CD4-positive, alpha-beta T cell treated with Interleukin-6 for 4 hours (primary cell): ENCODE results near the gene BEND6.
"Not testable (repeated sequence)": the region's sequence is repeated elsewhere in the genome, so short reads cannot be mapped to it uniquely, and the experiment has no call there.

Experiments used
- DNase-seq: peaks from one replicate; pipeline ENCODE4 v3.0.0-alpha.2; 2020; ENCODE audit warnings: mixed read lengths

BEND6 gene

DNA sequence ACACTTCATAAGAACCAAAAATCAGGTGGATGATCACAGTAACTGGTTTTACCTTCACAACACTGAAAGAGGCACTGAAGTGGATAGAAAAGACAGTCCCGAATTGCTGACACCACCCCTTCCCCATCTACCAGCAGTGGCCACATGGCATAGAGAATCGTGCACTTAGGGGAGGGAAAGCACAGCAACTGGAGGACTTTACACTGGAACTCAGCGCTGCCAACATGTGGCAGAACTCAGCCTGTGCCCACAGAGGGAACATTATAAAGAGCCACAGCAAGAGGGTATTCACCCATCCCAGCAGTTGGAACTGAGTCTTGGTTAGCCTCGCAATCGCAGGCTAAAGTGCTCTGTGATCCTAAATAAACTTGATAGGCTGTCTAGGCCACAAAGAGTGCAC, 85.1 kb downstream of the BEND6 start:
- no peak for DNase-seq

GRCh38 chr6:57044061-57044460, 89.2 kb downstream of the BEND6 start:
- not testable (repeated sequence) for DNase-seq

DNA sequence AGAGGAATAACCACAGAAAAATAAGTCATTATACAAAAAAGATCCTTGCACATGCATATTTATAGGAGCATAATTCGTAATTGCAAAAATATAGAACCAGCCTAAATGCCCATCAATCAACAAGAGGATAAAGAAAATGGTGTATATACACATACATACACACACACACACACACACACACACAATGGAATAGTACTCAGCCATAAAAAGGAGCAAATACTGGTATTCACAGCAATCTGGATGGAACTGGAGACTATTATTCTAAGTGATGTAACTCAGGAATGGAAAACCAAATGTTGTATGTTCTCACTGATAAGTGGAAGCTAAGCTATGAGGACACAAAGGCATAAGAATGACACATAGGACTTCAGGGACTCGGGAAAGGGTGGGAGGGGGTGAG, 89.7 kb downstream of the BEND6 start:
- no peak for DNase-seq

DNA sequence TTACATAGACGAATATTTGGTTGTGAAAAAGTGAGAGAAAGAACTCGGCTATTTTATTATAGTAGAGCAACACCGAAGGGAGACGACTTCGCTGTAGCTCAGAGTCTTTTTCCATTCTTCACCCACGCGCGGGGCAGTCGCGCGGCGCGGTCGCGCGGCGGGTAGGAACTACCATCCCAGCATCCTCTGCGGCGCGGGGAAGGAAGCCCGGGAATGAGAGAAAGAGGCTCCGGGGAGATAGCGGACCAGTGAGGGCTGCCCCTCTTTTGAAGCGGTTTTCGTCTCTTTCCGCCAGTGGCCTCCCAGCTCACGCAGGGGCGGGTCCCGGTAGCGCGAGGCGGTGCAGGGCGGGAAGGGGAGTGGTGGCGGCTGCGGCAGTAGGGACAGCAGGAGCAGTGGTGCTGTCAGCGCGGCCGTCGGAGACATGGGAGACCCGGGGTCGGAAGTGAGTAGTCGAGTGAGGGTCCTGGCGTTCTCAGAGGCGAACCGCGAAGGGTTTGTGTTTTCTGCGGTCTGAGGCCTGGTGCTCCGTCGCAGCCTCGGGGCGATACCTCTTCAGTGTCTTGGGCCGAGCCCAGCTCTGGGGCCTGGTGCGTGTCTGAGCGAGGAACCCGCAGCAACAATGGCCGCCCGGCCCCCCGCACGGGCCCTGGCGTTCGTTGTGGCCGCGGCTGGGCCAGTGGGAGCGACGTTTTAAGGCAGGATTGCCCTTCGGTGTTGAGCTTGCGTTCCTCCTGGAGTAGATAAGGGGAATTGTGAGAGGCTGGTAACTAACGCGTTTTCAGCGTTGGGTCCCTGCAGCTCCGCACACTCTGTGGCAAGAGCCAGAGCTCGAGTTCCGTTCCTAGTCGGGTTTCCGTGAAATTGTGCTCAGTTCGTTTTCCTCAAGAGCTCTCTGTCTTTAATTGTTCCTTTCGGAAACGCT, 91.7 kb downstream of the BEND6 start, which contains the start of gene KIAA1586:
Gene KIAA1586 (plus strand): TSS at position 362 of the 925 bp plus-strand sequence. CDS start 63 bp downstream, at position 425.
- peak; percentile 86 for DNase-seq

DNA sequence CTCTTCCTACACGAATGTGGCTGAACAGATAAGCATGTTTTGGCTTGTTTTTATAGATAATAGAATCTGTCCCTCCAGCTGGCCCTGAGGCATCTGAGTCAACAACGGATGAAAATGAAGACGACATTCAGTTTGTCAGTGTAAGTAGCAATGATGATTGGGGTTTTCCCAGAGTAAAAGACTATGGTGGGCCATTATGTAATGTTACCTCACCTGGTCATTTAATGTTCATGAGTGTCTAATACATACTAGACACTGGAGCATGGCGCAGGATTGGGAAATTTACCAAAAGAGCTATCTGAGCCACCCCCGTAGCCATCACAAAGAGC, 92.3 kb downstream of the BEND6 start:
- not testable (repeated sequence) for DNase-seq

GRCh38 chr6:57047859-57048258, 93.0 kb downstream of the BEND6 start:
- DNase-seq, result not testable (repeated sequence)

DNA sequence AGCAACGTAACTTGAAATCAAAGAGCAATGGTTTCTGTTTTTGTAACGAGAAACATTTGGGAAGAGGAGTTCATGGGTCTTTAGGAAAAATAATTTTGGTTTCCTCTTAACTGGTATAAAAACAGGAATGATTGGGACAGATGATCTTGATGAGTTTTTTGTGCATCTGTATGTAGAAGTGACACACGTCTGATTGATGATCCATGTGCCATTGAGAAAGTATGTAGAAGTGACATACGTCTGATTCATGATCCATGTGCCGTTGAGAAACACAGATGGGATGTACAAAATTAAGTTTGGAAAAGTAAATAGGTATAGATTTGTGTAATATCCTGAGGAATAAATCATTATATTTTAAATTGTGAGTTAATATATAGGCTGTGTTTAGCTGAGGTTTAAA, 93.7 kb downstream of the BEND6 start:
- DNase-seq, result no peak

- DNase-seq, result no peak
Observed at GRCh38 chr6:57063847-57064246, 108.9 kb downstream of the BEND6 start.

- DNase-seq, result no peak
Observed at GRCh38 chr6:57064809-57065208, 109.9 kb downstream of the BEND6 start.

DNA sequence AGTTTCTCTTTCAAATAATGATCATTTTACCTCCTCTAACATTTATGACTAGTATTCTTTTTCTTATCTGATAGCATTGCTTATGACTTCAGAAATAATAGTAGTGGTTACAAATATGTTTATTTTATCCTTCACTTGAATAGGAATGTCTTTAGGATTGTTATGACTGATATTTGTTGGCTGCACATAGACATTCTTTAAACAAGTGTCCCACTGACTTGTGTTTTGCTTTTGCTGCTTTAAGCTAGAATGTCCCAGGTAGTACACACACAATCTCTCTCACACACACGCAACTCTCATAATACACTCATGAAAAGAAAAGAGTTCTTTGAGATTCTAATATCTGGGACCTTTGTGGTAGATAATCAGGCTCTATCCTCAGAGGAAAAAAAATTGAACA, 113.2 kb downstream of the BEND6 start:
- no peak for DNase-seq

GRCh38 chr6:57069228-57069627, 114.3 kb downstream of the BEND6 start:
- DNase-seq, result no peak

- no peak for DNase-seq
Observed at GRCh38 chr6:57069920-57070331, 115.0 kb downstream of the BEND6 start.

- DNase-seq, result no peak
Observed at GRCh38 chr6:57072108-57072507, 117.2 kb downstream of the BEND6 start.

GRCh38 chr6:57074383-57074782, 119.5 kb downstream of the BEND6 start:
- no peak for DNase-seq

DNA sequence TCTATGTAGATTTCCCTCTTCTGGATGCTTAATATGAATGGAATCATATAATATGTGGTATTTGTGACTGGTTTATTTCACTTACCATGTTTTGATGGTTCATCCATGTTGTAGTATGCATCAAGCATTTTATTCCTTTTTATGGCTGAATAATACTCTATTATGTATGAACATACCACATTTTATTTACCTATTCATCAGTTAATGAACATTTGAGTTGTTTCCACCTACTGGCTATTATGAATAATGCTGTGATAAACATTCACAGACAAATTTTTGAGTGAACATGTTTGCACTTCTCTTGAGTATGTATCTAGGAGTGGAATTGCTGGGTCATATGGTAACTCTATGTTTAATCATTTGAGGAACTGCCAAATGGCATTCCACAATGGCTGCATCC, 120.2 kb downstream of the BEND6 start:
- DNase-seq, result no peak
